ENCODE data around the gene SVBP.

- TF ChIP-seq FOXM1 (IDR thresholded peaks at IDR 0.05; ENCODE audit: borderline replicate concordance) (no peak), HDGF (IDR thresholded peaks at IDR 0.05; ENCODE audit: borderline replicate concordance) (no peak), SP1 (IDR thresholded peaks at IDR 0.05) (no peak), FOXA1 (IDR thresholded peaks at IDR 0.05) (no peak), SUZ12 (IDR thresholded peaks at IDR 0.05) (no peak), ZNF384 (IDR thresholded peaks at IDR 0.05) (no peak), NFRKB (IDR thresholded peaks at IDR 0.05) (no peak), TARDBP (IDR thresholded peaks at IDR 0.05) (no peak), ARNT (IDR thresholded peaks at IDR 0.05) (no peak), PKNOX1 (IDR thresholded peaks at IDR 0.05) (no peak), ELF4 (IDR thresholded peaks at IDR 0.05) (no peak), L3MBTL2 (conservative IDR thresholded peaks at IDR 0.05) (no peak), BHLHE40 (IDR thresholded peaks at IDR 0.05; ENCODE audit: borderline replicate concordance) (no peak)
Measured at GRCh38 chr1:42765269-42765668, 51.9 kb downstream of the SVBP start.

All from HEK293T (cell line).